PFSK-1 (cell line): ENCODE data around the gene LGSN.

Experiments used
- FOXP2 ChIP-seq: optimal IDR thresholded peaks from 2 replicates; pipeline ENCODE3; 2011; ENCODE audit warnings: borderline replicate concordance, control low read depth, inconsistent platforms; ENCODE audit not compliant: insufficient read depth; ENCODE audit errors: extremely low read length, extremely low read depth
- POLR2AphosphoS5 ChIP-seq: IDR thresholded peaks from 2 replicates; pipeline ENCODE4 v1.6.1; 2012; ENCODE audit warnings: low read depth, mild to moderate bottlenecking, control low read depth, low read length, moderate library complexity
- SIN3A ChIP-seq: IDR thresholded peaks from 2 replicates; pipeline ENCODE4 v1.6.1; 2012; ENCODE audit warnings: mild to moderate bottlenecking, low read length, moderate library complexity, borderline replicate concordance; ENCODE audit not compliant: insufficient read depth
- TAF1 ChIP-seq: IDR thresholded peaks from 2 replicates; pipeline ENCODE4 v1.6.1; 2012; ENCODE audit warnings: low read length, control low read depth, borderline replicate concordance; ENCODE audit not compliant: insufficient read depth
- TF ChIP-seq, protein P1 (sequence below), 2 experiments: IDR thresholded peaks; 2 replicates each; pipeline versions ENCODE4 v1.6.1 to v1.8.0; 2011 to 2012; ENCODE audit warnings: low read depth in 2 of 2, low read length in 2 of 2, control low read depth in 1 of 2, inconsistent platforms in 1 of 2, mild to moderate bottlenecking in 1 of 2, moderate library complexity in 1 of 2; ENCODE audit not compliant: insufficient read depth in 1 of 2

LGSN gene

GRCh38 chr6:63317641-63318040 lies 2.1 kb downstream of the LGSN start:
- TF ChIP-seq TAF1 (no peak), SIN3A (no peak), POLR2AphosphoS5 (no peak), FOXP2 (no peak)
- TF ChIP-seq, protein P1, sequence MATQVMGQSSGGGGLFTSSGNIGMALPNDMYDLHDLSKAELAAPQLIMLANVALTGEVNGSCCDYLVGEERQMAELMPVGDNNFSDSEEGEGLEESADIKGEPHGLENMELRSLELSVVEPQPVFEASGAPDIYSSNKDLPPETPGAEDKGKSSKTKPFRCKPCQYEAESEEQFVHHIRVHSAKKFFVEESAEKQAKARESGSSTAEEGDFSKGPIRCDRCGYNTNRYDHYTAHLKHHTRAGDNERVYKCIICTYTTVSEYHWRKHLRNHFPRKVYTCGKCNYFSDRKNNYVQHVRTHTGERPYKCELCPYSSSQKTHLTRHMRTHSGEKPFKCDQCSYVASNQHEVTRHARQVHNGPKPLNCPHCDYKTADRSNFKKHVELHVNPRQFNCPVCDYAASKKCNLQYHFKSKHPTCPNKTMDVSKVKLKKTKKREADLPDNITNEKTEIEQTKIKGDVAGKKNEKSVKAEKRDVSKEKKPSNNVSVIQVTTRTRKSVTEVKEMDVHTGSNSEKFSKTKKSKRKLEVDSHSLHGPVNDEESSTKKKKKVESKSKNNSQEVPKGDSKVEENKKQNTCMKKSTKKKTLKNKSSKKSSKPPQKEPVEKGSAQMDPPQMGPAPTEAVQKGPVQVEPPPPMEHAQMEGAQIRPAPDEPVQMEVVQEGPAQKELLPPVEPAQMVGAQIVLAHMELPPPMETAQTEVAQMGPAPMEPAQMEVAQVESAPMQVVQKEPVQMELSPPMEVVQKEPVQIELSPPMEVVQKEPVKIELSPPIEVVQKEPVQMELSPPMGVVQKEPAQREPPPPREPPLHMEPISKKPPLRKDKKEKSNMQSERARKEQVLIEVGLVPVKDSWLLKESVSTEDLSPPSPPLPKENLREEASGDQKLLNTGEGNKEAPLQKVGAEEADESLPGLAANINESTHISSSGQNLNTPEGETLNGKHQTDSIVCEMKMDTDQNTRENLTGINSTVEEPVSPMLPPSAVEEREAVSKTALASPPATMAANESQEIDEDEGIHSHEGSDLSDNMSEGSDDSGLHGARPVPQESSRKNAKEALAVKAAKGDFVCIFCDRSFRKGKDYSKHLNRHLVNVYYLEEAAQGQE (IDR thresholded peaks at IDR 0.05; ENCODE audit: insufficient read depth in 1 of 2, low read depth in 2 of 2, low read length in 2 of 2), result no peak

DNA sequence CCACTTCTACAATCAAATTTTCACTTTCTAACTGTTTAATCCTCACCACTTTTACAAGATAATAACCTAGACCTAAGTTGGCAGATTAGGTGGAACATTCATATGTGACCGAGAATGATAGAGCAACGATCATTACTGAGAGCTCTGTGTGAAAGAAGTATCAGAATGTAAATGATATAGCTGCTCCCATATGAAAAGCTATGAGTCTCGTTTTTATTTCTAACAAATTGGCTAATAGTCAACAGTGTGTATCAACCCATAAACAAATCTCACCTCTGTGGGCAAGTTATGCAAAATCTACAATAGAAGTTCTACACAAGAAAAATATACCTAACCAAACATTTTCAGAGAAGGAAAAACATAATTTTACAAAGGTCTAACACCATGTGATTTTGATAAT lies 3.7 kb downstream of the LGSN start:
- TF ChIP-seq, protein P1 (IDR thresholded peaks at IDR 0.05; ENCODE audit: insufficient read depth in 1 of 2, low read depth in 2 of 2, low read length in 2 of 2), result no peak
- TF ChIP-seq TAF1, result no peak
- no peak for TF ChIP-seq FOXP2
- TF ChIP-seq POLR2AphosphoS5, result no peak
- TF ChIP-seq SIN3A, result no peak

DNA sequence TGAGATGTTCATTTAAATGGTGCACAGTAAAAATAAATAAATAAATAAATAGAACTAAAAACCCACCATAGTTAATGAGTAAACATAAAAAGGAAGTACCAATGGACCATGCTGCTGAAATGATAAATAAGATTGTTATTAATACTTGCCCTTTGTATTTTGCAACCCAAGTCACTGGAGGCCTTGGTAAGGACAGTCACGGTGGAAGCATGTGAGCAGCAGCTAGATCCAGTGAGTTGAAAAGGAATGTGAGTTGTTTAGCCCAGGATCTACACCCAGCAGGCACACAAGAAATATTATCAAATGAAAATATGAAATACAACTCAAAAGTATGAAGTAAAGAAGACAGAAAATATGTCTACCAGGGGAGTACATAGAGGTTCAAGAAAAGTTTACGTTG lies 6.7 kb downstream of the LGSN start:
- TF ChIP-seq TAF1, result no peak

- TF ChIP-seq SIN3A (no peak), TAF1 (no peak), FOXP2 (no peak), POLR2AphosphoS5 (no peak)
- TF ChIP-seq, protein P1 (IDR thresholded peaks at IDR 0.05; ENCODE audit: insufficient read depth in 1 of 2, low read depth in 2 of 2, low read length in 2 of 2), result no peak
Observed at GRCh38 chr6:63307581-63308246, 12.1 kb downstream of the LGSN start.

- TF ChIP-seq POLR2AphosphoS5 (no peak), TAF1 (no peak), SIN3A (no peak), FOXP2 (no peak)
- TF ChIP-seq, protein P1 (IDR thresholded peaks at IDR 0.05; ENCODE audit: insufficient read depth in 1 of 2, low read depth in 2 of 2, low read length in 2 of 2), result no peak
Observed at GRCh38 chr6:63306420-63306819, 13.4 kb downstream of the LGSN start.
